Prostate gland (tissue), 2 donors: Measurements from ENCODE around the gene IL12RB2. TPM values are rescaled to one million over a fixed set of nuclear protein-coding genes. Genes with fewer than 3 reads are reported as not detected.

Source experiments
- DNase-seq: peaks from one replicate; pipeline ENCODE4 v3.0.0-alpha.2; 2019; ENCODE audit warnings: low spot score
- H3K27ac ChIP-seq, 2 donors: fragments of 200-600 bp; sonication (generic); 2 replicates each; pipeline ENCODE4 v1.5.1; 2017 to 2019
- H3K27me3 ChIP-seq: fragments of 200-600 bp; sonication (generic); replicated peaks from 2 replicates; pipeline ENCODE4 v1.5.1; 2019; ENCODE audit not compliant: insufficient read depth
- H3K36me3 ChIP-seq, 2 donors: fragments of 200-600 bp; sonication (generic); 1 replicate in 1 of 2; 2 replicates in 1 of 2; pipeline versions ENCODE4 v1.5.1 to v1.8.1; 2017 to 2019
- H3K4me1 ChIP-seq: fragments of 200-600 bp; sonication (generic); replicated peaks from 2 replicates; pipeline ENCODE4 v1.5.1; 2019
- H3K4me3 ChIP-seq, 2 donors: fragments of 200-600 bp; sonication (generic); 2 replicates each; pipeline ENCODE4 v1.5.1; 2017 to 2019
- H3K9me3 ChIP-seq: fragments of 200-600 bp; sonication (generic); 2 replicates; pipeline ENCODE4 v1.5.1; 2017
- POLR2A ChIP-seq: fragments of 450-650 bp; IDR thresholded peaks from one replicate; pipeline ENCODE4 v1.6.1; 2016; ENCODE audit warnings: antibody characterized with exemption, mild to moderate bottlenecking
- POLR2AphosphoS5 ChIP-seq: sonication (generic); formaldehyde crosslinking; IDR thresholded peaks from one replicate; pipeline ENCODE4 v1.6.1; 2017; ENCODE audit warnings: antibody characterized with exemption
- WGBS: methylation state at CpG from one replicate; pipeline ENCODE4 v1.1.5; 2018; 5-methylcytosine and 5-hydroxymethylcytosine counted together
- intact Hi-C: fragments of 100-400 bp; cut with DNase I; formaldehyde crosslinking; loops from one replicate; pipeline ENCODE4 v1.14.2; 2022
- total RNA-seq, 2 donors: library from RNA; depleted of rRNA; stranded (reverse); fragments of >200 nt; gene quantifications; one replicate each; pipeline ENCODE4 v1.1.0, GENCODE V29; 2016
- TF ChIP-seq, protein P1 (sequence below), 4 experiments: fragments of 200-600 bp in 2 of 4; fragments of 450-650 bp in 2 of 4; sonication (generic) in 2 of 4; IDR thresholded peaks; 1 replicate in 3 of 4; 2 replicates in 1 of 4; pipeline ENCODE4 v1.5.1; 2016 to 2019; ENCODE audit warnings: antibody characterized with exemption in 4 of 4, mild to moderate bottlenecking in 2 of 4, moderate library complexity in 2 of 4

IL12RB2 gene
- total RNA-seq, 2 donors from 2014 or later: 0.18 to 1.6 TPM

DNA sequence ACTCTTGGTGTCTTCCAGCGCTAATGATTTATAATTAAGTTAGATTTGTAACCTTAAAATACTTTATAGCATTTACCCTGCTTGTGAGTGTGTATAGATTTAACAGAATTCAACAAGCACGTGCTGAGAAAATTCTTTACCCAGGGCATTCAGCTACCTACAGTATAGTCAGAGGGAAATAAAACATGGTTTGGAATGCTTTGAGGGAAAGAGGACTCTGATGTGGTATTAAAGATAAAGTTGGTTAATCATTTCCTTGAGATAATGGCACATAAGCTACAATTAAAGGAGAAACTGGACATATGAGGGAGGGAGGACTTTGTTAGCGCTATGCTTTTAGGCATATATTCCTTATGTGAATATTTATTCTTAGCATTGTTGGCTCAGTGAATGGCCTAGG is 26.4 kb upstream of the IL12RB2 start:
- no peak for DNase-seq
- 55% methylated on average over 3 of the region's 3 CpGs for WGBS
- no peak for TF ChIP-seq POLR2A
- TF ChIP-seq POLR2AphosphoS5: no peak
- TF ChIP-seq, protein P1, sequence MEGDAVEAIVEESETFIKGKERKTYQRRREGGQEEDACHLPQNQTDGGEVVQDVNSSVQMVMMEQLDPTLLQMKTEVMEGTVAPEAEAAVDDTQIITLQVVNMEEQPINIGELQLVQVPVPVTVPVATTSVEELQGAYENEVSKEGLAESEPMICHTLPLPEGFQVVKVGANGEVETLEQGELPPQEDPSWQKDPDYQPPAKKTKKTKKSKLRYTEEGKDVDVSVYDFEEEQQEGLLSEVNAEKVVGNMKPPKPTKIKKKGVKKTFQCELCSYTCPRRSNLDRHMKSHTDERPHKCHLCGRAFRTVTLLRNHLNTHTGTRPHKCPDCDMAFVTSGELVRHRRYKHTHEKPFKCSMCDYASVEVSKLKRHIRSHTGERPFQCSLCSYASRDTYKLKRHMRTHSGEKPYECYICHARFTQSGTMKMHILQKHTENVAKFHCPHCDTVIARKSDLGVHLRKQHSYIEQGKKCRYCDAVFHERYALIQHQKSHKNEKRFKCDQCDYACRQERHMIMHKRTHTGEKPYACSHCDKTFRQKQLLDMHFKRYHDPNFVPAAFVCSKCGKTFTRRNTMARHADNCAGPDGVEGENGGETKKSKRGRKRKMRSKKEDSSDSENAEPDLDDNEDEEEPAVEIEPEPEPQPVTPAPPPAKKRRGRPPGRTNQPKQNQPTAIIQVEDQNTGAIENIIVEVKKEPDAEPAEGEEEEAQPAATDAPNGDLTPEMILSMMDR (IDR thresholded peaks at IDR 0.05): no peak
- H3K9me3 ChIP-seq: no peaks in the 10 kb centered on the region
- H3K4me1 ChIP-seq: no peaks in the 10 kb centered on the region
- no peaks in the 10 kb centered on the region for H3K27me3 ChIP-seq
- intact Hi-C loops: no loop called here
- no peaks in the 10 kb centered on the region for H3K36me3 ChIP-seq
- H3K27ac ChIP-seq: no peak overlapping the region
- no peak overlapping the region for H3K4me3 ChIP-seq

DNA sequence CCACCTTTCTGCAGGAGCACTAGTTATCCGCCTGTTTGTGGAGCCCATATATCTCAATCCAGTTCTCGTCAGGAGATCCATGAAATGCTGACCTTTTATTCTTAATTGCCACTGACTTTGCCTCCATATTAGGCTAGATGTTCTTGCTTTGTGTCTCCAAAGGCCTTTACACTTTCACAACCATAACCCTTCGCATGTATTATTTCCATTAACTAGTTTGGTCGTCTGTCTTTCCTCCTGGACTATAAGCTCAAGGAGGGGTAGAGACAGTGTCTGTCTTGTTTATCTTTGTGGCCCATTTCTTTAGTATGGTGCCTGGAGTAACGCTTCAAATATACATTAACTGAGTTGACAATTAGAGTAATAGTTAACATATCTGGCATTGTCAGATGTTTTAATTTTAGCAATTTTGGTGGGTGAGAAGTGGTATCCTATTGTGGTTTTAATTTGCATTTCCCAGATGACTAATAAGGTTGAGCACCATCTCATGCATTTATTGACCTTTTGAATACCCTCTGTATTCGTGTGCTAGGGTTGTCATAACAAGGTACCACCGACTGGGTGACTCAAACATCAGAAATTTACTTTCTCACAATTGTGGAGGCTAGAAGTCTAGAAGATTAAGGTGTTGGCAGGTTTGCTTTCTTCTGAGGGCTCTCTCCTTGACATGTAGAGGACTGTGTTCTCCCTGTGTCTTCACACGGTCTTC is 21.7 kb upstream of the IL12RB2 start:
- DNase-seq: no peak
- H3K27ac ChIP-seq: no peak overlapping the region
- intact Hi-C loops: no loop called here
- H3K4me3 ChIP-seq: no peak overlapping the region
- TF ChIP-seq POLR2A (no peak), POLR2AphosphoS5 (no peak)
- TF ChIP-seq, protein P1 (IDR thresholded peaks at IDR 0.05): no peak
- H3K36me3 ChIP-seq: no peaks in the 10 kb centered on the region
- H3K9me3 ChIP-seq: no peaks in the 10 kb centered on the region
- 89% methylated on average over 8 of the region's 8 CpGs for WGBS
- no peaks in the 10 kb centered on the region for H3K4me1 ChIP-seq
- no peaks in the 10 kb centered on the region for H3K27me3 ChIP-seq

DNA sequence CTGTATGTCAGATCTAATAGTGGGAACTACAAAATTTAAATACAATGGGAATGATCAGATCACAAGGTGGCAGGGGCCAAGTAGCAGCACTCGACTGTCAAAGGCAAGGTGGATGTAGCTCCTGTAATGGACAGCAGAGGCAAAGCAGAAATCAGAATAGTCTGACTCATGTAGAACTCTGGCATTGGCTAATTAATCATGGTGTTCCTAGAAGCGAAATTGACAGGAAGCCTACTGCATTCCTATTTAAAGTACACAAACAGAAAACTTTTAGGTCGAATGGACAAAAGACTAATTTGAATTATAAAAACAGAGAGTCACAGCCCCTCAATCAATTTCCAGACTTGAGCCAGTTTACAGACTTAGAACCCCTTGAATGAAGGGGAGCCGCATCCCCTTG is 17.4 kb upstream of the IL12RB2 start:
- Histone ChIP-seq H3K36me3 (no peaks in the 10 kb centered on the region), H3K9me3 (no peaks in the 10 kb centered on the region), H3K4me3 (no peak overlapping the region), H3K27ac (no peak overlapping the region), H3K4me1 (no peaks in the 10 kb centered on the region), H3K27me3 (no peaks in the 10 kb centered on the region)
- intact Hi-C loops: no loop called here
- WGBS: 71% methylated on average over 4 of the region's 4 CpGs
- no peak for DNase-seq
- TF ChIP-seq POLR2AphosphoS5 (no peak), POLR2A (no peak)
- TF ChIP-seq, protein P1 (IDR thresholded peaks at IDR 0.05): no peak

DNA sequence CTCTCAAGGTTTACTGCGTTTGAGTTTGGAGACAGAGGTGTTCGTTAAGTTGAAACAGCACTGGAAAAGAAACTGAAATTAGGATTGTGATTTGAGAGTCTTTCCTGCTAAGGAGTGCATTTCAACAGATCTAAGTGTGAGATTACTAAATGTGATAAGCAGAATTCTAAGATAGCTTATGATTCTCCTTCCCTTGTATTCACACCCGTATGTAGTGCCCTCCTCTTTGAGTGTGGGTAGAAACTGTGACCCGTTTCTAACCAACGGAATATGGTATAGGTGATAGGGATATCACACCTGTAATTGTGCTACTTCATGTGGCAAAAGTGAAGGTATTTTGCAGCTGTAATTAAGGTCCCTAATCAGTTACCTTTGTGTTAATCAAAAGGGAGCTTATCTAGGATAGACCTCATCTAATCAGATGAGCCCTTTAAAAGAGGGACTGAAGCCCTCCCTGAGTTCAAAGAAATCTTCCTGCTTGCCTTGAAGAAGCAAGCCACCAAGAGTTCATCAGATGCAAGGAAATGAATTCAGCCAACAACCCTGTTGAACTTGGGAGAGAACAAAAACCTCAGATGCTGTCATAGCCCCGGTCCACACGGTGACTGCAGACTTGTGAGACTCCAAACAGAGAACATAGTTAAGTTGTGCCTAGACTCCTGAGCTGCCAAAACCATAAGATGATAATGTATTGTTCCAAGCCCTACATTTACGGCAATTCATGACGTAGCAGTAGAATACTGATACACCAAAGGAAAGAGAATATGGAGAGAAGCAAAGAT is 12.6 kb upstream of the IL12RB2 start:
- intact Hi-C loops: no loop called here
- Histone ChIP-seq H3K36me3 (no peaks in the 10 kb centered on the region), H3K4me1 (no peaks in the 10 kb centered on the region), H3K27me3 (no peaks in the 10 kb centered on the region), H3K27ac (no peak overlapping the region), H3K4me3 (no peak overlapping the region), H3K9me3 (no peaks in the 10 kb centered on the region)
- 82% methylated on average over 9 of the region's 9 CpGs for WGBS
- DNase-seq: no peak
- TF ChIP-seq, protein P1 (IDR thresholded peaks at IDR 0.05): no peak
- no peak for TF ChIP-seq POLR2AphosphoS5
- no peak for TF ChIP-seq POLR2A

DNA sequence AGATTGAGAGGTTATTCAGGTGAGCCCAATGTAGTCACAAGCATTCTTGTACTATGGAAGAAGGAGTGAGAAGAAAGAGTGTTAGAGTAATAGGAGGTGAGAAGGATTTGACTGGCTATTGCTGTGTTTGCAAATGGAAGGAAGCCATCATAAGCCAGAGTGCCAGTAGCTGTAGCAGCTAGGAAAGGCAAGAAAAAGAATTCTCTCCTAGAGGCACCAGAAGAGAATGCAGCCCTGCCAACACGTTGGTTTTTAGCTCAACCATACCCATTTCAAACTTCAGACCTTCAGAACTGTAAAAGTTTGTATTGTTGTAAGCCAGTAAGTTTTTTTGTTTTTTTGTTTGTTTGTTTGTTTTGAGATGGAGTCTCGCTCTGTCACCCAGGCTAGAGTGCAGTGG is 8.9 kb upstream of the IL12RB2 start:
- WGBS: 22% methylated on average over 2 of the region's 2 CpGs
- no peak for DNase-seq
- no peaks in the 10 kb centered on the region for H3K4me1 ChIP-seq

More for the DNA sequence above, 8.9 kb upstream of the IL12RB2 start:
- Histone ChIP-seq H3K9me3 (no peaks in the 10 kb centered on the region), H3K27ac (no peak overlapping the region), H3K36me3 (no peaks in the 10 kb centered on the region), H3K27me3 (no peaks in the 10 kb centered on the region), H3K4me3 (no peak overlapping the region)
- intact Hi-C loops: no loop called here
- TF ChIP-seq POLR2AphosphoS5 (no peak), POLR2A (no peak)
- TF ChIP-seq, protein P1 (IDR thresholded peaks at IDR 0.05): no peak
